Skin epidermis (tissue), 12 donors: ENCODE measurements around the gene HSF5.
A peak's percentile ranks its signal among the peaks of the same experiment; 100 is the strongest.
"Not testable (repeated sequence)": the region's sequence is repeated elsewhere in the genome, so short reads cannot be mapped to it uniquely, and the experiment has no call there.

Experiments used
- H3K27ac ChIP-seq, 21 experiments: fragments of 200-600 bp; sonication (generic) in 11 of 21; one replicate each; pipeline ENCODE4 v1.5.0; 2020; ENCODE audit warnings: mild to moderate bottlenecking in 3 of 21, inconsistent platforms in 2 of 21, moderate library complexity in 2 of 21
- H3K4me3 ChIP-seq, 7 experiments: fragments of 200-600 bp; sonication (generic) in 2 of 7; one replicate each; pipeline ENCODE4 v1.5.0; 2020; ENCODE audit warnings: inconsistent platforms in 2 of 7, mild to moderate bottlenecking in 2 of 7, moderate library complexity in 1 of 7

HSF5 gene

GRCh38 chr17:58492238-58493121, 4.3 kb upstream of the HSF5 start:
- Histone ChIP-seq H3K27ac (peak overlapping the region in 1 of 21 experiments; percentile 46), H3K4me3 (no peak overlapping the region)

GRCh38 chr17:58491510-58492045, 3.4 kb upstream of the HSF5 start:
- no peak overlapping the region for H3K4me3 ChIP-seq
- no peak overlapping the region for H3K27ac ChIP-seq

- Histone ChIP-seq H3K4me3 (no peak overlapping the region), H3K27ac (no peak overlapping the region)
Measured at GRCh38 chr17:58488428-58488890, 251 bp upstream of the HSF5 start.

- no peak overlapping the region for H3K4me3 ChIP-seq
- no peak overlapping the region for H3K27ac ChIP-seq
Measured at GRCh38 chr17:58484600-58484999, 3.6 kb downstream of the HSF5 start.

- H3K27ac ChIP-seq, H3K4me3 ChIP-seq: not testable (repeated sequence)
Measured at GRCh38 chr17:58481798-58482197, 6.4 kb downstream of the HSF5 start.

GRCh38 chr17:58480090-58480489, 8.1 kb downstream of the HSF5 start:
- no peak overlapping the region for H3K4me3 ChIP-seq
- no peak overlapping the region for H3K27ac ChIP-seq

GRCh38 chr17:58476812-58477211, 11.4 kb downstream of the HSF5 start:
- Histone ChIP-seq H3K27ac (no peak overlapping the region), H3K4me3 (no peak overlapping the region)

- no peak overlapping the region for H3K27ac ChIP-seq
- no peak overlapping the region for H3K4me3 ChIP-seq
Measured at GRCh38 chr17:58475985-58476384, 12.2 kb downstream of the HSF5 start.

- Histone ChIP-seq H3K4me3 (no peak overlapping the region), H3K27ac (no peak overlapping the region)
Measured at GRCh38 chr17:58470356-58470755, 17.9 kb downstream of the HSF5 start.

GRCh38 chr17:58468944-58469343, 19.3 kb downstream of the HSF5 start:
- no peak overlapping the region for H3K4me3 ChIP-seq

GRCh38 chr17:58455491-58455890, 32.7 kb downstream of the HSF5 start:
- H3K27ac ChIP-seq = no peak overlapping the region

More at GRCh38 chr17:58468944-58469343, 19.3 kb downstream of the HSF5 start:
- H3K27ac ChIP-seq = no peak overlapping the region

GRCh38 chr17:58452738-58453137, 35.5 kb downstream of the HSF5 start:
- no peak overlapping the region for H3K4me3 ChIP-seq
- no peak overlapping the region for H3K27ac ChIP-seq

More at GRCh38 chr17:58455491-58455890, 32.7 kb downstream of the HSF5 start:
- no peak overlapping the region for H3K4me3 ChIP-seq

- H3K4me3 ChIP-seq = no peak overlapping the region
- no peak overlapping the region for H3K27ac ChIP-seq
Measured at GRCh38 chr17:58447039-58447975, 40.9 kb downstream of the HSF5 start.

- no peak overlapping the region for H3K27ac ChIP-seq
- no peak overlapping the region for H3K4me3 ChIP-seq
Measured at GRCh38 chr17:58446086-58446485, 42.1 kb downstream of the HSF5 start.

GRCh38 chr17:58436805-58437239, 51.4 kb downstream of the HSF5 start:
- Histone ChIP-seq H3K27ac (no peak overlapping the region), H3K4me3 (no peak overlapping the region)

GRCh38 chr17:58436245-58436644, 52.0 kb downstream of the HSF5 start:
- H3K27ac ChIP-seq = no peak overlapping the region
- H3K4me3 ChIP-seq = no peak overlapping the region

- no peak overlapping the region for H3K4me3 ChIP-seq
- no peak overlapping the region for H3K27ac ChIP-seq
Measured at GRCh38 chr17:58432806-58433573, 55.2 kb downstream of the HSF5 start.

GRCh38 chr17:58427807-58428206, 60.4 kb downstream of the HSF5 start:
- Histone ChIP-seq H3K27ac (no peak overlapping the region), H3K4me3 (no peak overlapping the region)

GRCh38 chr17:58421711-58422110, 66.5 kb downstream of the HSF5 start:
- no peak overlapping the region for H3K27ac ChIP-seq
- H3K4me3 ChIP-seq = no peak overlapping the region
